ENCODE measurements around the gene DENND1B. TPM values are rescaled to one million over a fixed set of nuclear protein-coding genes. Genes with fewer than 3 reads are reported as not detected.
"Not testable (repeated sequence)": the region's sequence is repeated elsewhere in the genome, so short reads cannot be mapped to it uniquely, and the experiment has no call there.

The DENND1B gene
- total RNA-seq, 1 donor from 2014 or later = 22.1 TPM

GRCh38 chr1:197763769-197764168 is 11.5 kb downstream of the DENND1B start:
- Mint-ChIP-seq H3K9me3 (ENCODE audit: unreplicated experiment) (no peaks in the 10 kb centered on the region), H3K4me3 (ENCODE audit: unreplicated experiment) (no peak overlapping the region), H3K4me1 (ENCODE audit: low read depth, unreplicated experiment) (no peaks in the 10 kb centered on the region), H3K36me3 (ENCODE audit: unreplicated experiment) (no peaks in the 10 kb centered on the region), H3K27ac (ENCODE audit: unreplicated experiment) (no peak overlapping the region), H3K27me3 (ENCODE audit: unreplicated experiment) (no peaks in the 10 kb centered on the region)
- DNase-seq = no peak
- no peak for TF ChIP-seq CTCF (IDR thresholded peaks at IDR 0.05; ENCODE audit: partially characterized antibody, unreplicated experiment)

- Mint-ChIP-seq H3K4me3 (ENCODE audit: unreplicated experiment) (no peak overlapping the region), H3K27me3 (ENCODE audit: unreplicated experiment) (no peaks in the 10 kb centered on the region), H3K9me3 (ENCODE audit: unreplicated experiment) (no peaks in the 10 kb centered on the region), H3K27ac (ENCODE audit: unreplicated experiment) (no peak overlapping the region), H3K4me1 (ENCODE audit: low read depth, unreplicated experiment) (no peaks in the 10 kb centered on the region), H3K36me3 (ENCODE audit: unreplicated experiment) (no peaks in the 10 kb centered on the region)
- TF ChIP-seq CTCF (IDR thresholded peaks at IDR 0.05; ENCODE audit: partially characterized antibody, unreplicated experiment) = no peak
- no peak for DNase-seq
Measured at GRCh38 chr1:197763307-197763706, 12.0 kb downstream of the DENND1B start.

GRCh38 chr1:197761654-197762053 is 13.6 kb downstream of the DENND1B start:
- TF ChIP-seq CTCF (IDR thresholded peaks at IDR 0.05; ENCODE audit: partially characterized antibody, unreplicated experiment) = no peak
- H3K4me1 Mint-ChIP-seq (ENCODE audit: low read depth, unreplicated experiment) = peaks cover 3% of the 10 kb centered on the region
- no peak overlapping the region for H3K4me3 Mint-ChIP-seq (ENCODE audit: unreplicated experiment)
- H3K27me3 Mint-ChIP-seq (ENCODE audit: unreplicated experiment) = no peaks in the 10 kb centered on the region
- DNase-seq = no peak
- H3K36me3 Mint-ChIP-seq (ENCODE audit: unreplicated experiment) = no peaks in the 10 kb centered on the region
- H3K27ac Mint-ChIP-seq (ENCODE audit: unreplicated experiment) = no peak overlapping the region
- no peaks in the 10 kb centered on the region for H3K9me3 Mint-ChIP-seq (ENCODE audit: unreplicated experiment)

- DNase-seq; H3K4me3 Mint-ChIP-seq (ENCODE audit: unreplicated experiment); H3K27ac Mint-ChIP-seq (ENCODE audit: unreplicated experiment): not testable (repeated sequence)
Measured at GRCh38 chr1:197755553-197755952, 19.7 kb downstream of the DENND1B start.

GRCh38 chr1:197752652-197753164 is 22.6 kb downstream of the DENND1B start:
- H3K4me3 Mint-ChIP-seq (ENCODE audit: unreplicated experiment); H3K4me1 Mint-ChIP-seq (ENCODE audit: low read depth, unreplicated experiment); H3K9me3 Mint-ChIP-seq (ENCODE audit: unreplicated experiment); H3K27me3 Mint-ChIP-seq (ENCODE audit: unreplicated experiment); H3K36me3 Mint-ChIP-seq (ENCODE audit: unreplicated experiment); H3K27ac Mint-ChIP-seq (ENCODE audit: unreplicated experiment); DNase-seq: not testable (repeated sequence)

More at GRCh38 chr1:197755553-197755952, 19.7 kb downstream of the DENND1B start:
- not testable (repeated sequence) for H3K9me3 Mint-ChIP-seq (ENCODE audit: unreplicated experiment); H3K36me3 Mint-ChIP-seq (ENCODE audit: unreplicated experiment); H3K27me3 Mint-ChIP-seq (ENCODE audit: unreplicated experiment); H3K4me1 Mint-ChIP-seq (ENCODE audit: low read depth, unreplicated experiment)

- peaks cover 2% of the 10 kb centered on the region for H3K9me3 Mint-ChIP-seq (ENCODE audit: unreplicated experiment)
- H3K36me3 Mint-ChIP-seq (ENCODE audit: unreplicated experiment) = peaks cover 4% of the 10 kb centered on the region
- H3K4me1 Mint-ChIP-seq (ENCODE audit: low read depth, unreplicated experiment) = no peaks in the 10 kb centered on the region
- H3K4me3 Mint-ChIP-seq (ENCODE audit: unreplicated experiment) = no peak overlapping the region
- no peak for TF ChIP-seq CTCF (IDR thresholded peaks at IDR 0.05; ENCODE audit: partially characterized antibody, unreplicated experiment)
- no peaks in the 10 kb centered on the region for H3K27me3 Mint-ChIP-seq (ENCODE audit: unreplicated experiment)
- no peak overlapping the region for H3K27ac Mint-ChIP-seq (ENCODE audit: unreplicated experiment)
- no peak for DNase-seq
Measured at GRCh38 chr1:197750366-197750765, 24.9 kb downstream of the DENND1B start.

Data from glutamatergic neuron (in vitro differentiated cells).